K562 (cell line): ENCODE data around the gene PNLIPRP2. TPM values are rescaled to one million over a fixed set of nuclear protein-coding genes. Genes with fewer than 3 reads are reported as not detected.

Experiments used
- ATAC-seq: fragments of 200-7000 bp; cut with Tn5 transposase; 3 replicates; pipeline ENCODE4 v1.9.1; 2020; ENCODE audit warnings: moderate library complexity
- BruUV-seq: library from RNA; stranded (reverse); fragments of 400-500 nt; replicated peaks from 2 replicates; lab custom pipeline; 2021; lab: Mats Ljungman, UMichigan
- CTCF ChIA-PET: fragments of 300-600 bp; formaldehyde crosslinking; extraction: SDS; loops from one replicate; lab custom pipeline; 2021; ENCODE audit warnings: low intra/inter-chr PET ratio; lab: Yijun Ruan, JAX
- POLR2A ChIA-PET: fragments of 300-600, 350-650 bp; sonication (Branson Sonifier 250); formaldehyde crosslinking; extraction: SDS; loops from one replicate; lab custom pipeline; 2021; ENCODE audit warnings: antibody characterized with exemption, inconsistent platforms; lab: Yijun Ruan, JAX
- DNase-seq, 4 experiments: peaks; one replicate each; pipeline versions ENCODE4 v3.0.0 to v3.0.0-alpha.2; 2011 to 2018; ENCODE audit warnings: low spot score in 3 of 4, mixed read lengths in 3 of 4; ENCODE audit errors: extremely low read depth in 1 of 4
- FAIRE-seq: peaks from 2 replicates; lab custom pipeline; 2011; peaks lifted over from hg19 to GRCh38; lab: Jason Lieb, UNC
- H2AFZ ChIP-seq: 2 replicates; pipeline ENCODE4 v1.6.0; 2011; ENCODE audit warnings: low read depth, low read length, control low read depth, inconsistent platforms
- H3K27ac ChIP-seq: fragments of 200-600 bp; 3 replicates; pipeline ENCODE4 v1.8.0; 2011; ENCODE audit warnings: low read depth, mild to moderate bottlenecking, control low read depth, inconsistent platforms, low read length, moderate library complexity, mixed read lengths; ENCODE audit errors: extremely low read depth
- H3K27me3 ChIP-seq, 2 experiments: fragments of 300-600 bp in 1 of 2; 2 replicates in 1 of 2; 3 replicates in 1 of 2; pipeline versions ENCODE4 v1.6.0 to v1.8.0; 2011; ENCODE audit warnings: inconsistent platforms in 2 of 2, low read length in 2 of 2, mild to moderate bottlenecking in 1 of 2, mixed read lengths in 1 of 2, moderate library complexity in 1 of 2; ENCODE audit not compliant: control insufficient read depth in 2 of 2, insufficient read depth in 2 of 2
- H3K36me3 ChIP-seq: fragments of 300-600 bp; 3 replicates; pipeline ENCODE4 v1.8.0; 2011; ENCODE audit warnings: mild to moderate bottlenecking, low read length, inconsistent platforms; ENCODE audit not compliant: control insufficient read depth, insufficient read depth
- H3K4me1 ChIP-seq, 2 experiments: fragments of 200-600 bp in 1 of 2; replicated peaks in 1 of 2; 2 replicates in 1 of 2; 3 replicates in 1 of 2; pipeline versions ENCODE4 v1.5.1 to v1.8.0; 2011; ENCODE audit warnings: inconsistent platforms in 2 of 2, low read length in 2 of 2, mild to moderate bottlenecking in 1 of 2, mixed read lengths in 1 of 2, moderate library complexity in 1 of 2; ENCODE audit not compliant: control insufficient read depth in 2 of 2, insufficient read depth in 2 of 2
- H3K4me2 ChIP-seq: 2 replicates; pipeline ENCODE4 v1.6.1; 2011; ENCODE audit warnings: low read length, control low read depth, inconsistent platforms, mixed read lengths; ENCODE audit not compliant: insufficient read depth
- H3K4me3 ChIP-seq: fragments of 200-600 bp; sonication (generic), shearing (Covaris generic); 2 replicates; pipeline ENCODE4 v1.5.1; 2016; ENCODE audit warnings: control low read depth, inconsistent platforms
- H3K79me2 ChIP-seq: fragments of 200-600 bp; 3 replicates; pipeline ENCODE4 v1.8.0; 2011; ENCODE audit warnings: low read length, inconsistent platforms; ENCODE audit not compliant: control insufficient read depth, insufficient read depth
- H3K9ac ChIP-seq, 2 experiments: 2 replicates each; pipeline versions ENCODE4 v1.6.0 to v1.6.1; 2011; ENCODE audit warnings: low read depth in 2 of 2, low read length in 2 of 2, control low read depth in 1 of 2, inconsistent platforms in 1 of 2, mild to moderate bottlenecking in 1 of 2, mixed read lengths in 1 of 2; ENCODE audit not compliant: insufficient read depth in 1 of 2
- H3K9me1 ChIP-seq: one replicate; pipeline ENCODE4 v1.6.0; 2011; ENCODE audit warnings: inconsistent platforms, mild to moderate bottlenecking, low read length, moderate library complexity; ENCODE audit not compliant: control insufficient read depth, insufficient read depth
- H3K9me3 ChIP-seq: replicated peaks from 2 replicates; pipeline ENCODE4 v1.5.1; 2011; ENCODE audit warnings: low read depth, low read length, inconsistent platforms; ENCODE audit not compliant: control insufficient read depth, insufficient read depth
- H4K20me1 ChIP-seq: replicated peaks from 2 replicates; pipeline ENCODE4 v1.6.1; 2011; ENCODE audit warnings: low read length, inconsistent platforms, mixed read lengths; ENCODE audit not compliant: control insufficient read depth, insufficient read depth
- CEBPZ ChIP-seq: fragments of 150-350 bp; IDR thresholded peaks from 2 replicates; pipeline ENCODE4 v1.6.1; 2014; ENCODE audit warnings: low read depth, mild to moderate bottlenecking, low read length, borderline replicate concordance
- ELF4 ChIP-seq: fragments of 450-650 bp; formaldehyde crosslinking; IDR thresholded peaks from 2 replicates; pipeline ENCODE4 v1.4.0; 2022; ENCODE audit warnings: missing genetic modification characterization
- GTF2B ChIP-seq: IDR thresholded peaks from 2 replicates; pipeline ENCODE4 v1.6.1; 2011; ENCODE audit not compliant: insufficient read length; ENCODE audit errors: extremely low read depth
- HNRNPL ChIP-seq: fragments of 200-400 bp; formaldehyde crosslinking; IDR thresholded peaks from 2 replicates; pipeline ENCODE4 v1.6.1; 2017; ENCODE audit warnings: low read depth, mild to moderate bottlenecking, low read length
- IFI16 ChIP-seq: fragments of 250-450 bp; sonication (Bioruptor Pico); IDR thresholded peaks from 2 replicates; pipeline ENCODE4 v2.1.2; 2022; ENCODE audit warnings: mild to moderate bottlenecking, inconsistent platforms
- IRF9 ChIP-seq: fragments of 450-650 bp; IDR thresholded peaks from 2 replicates; pipeline ENCODE4 v1.6.1; 2016; ENCODE audit warnings: missing biosample characterization, missing genetic modification characterization
- KDM4B ChIP-seq, 2 experiments: fragments of 450-650 bp in 1 of 2; sonication (generic) in 1 of 2; IDR thresholded peaks; 2 replicates each; pipeline ENCODE4 v1.6.1; 2016 to 2017; ENCODE audit warnings: borderline replicate concordance in 2 of 2, antibody characterized with exemption in 1 of 2, low read depth in 1 of 2, mild to moderate bottlenecking in 1 of 2
- NR2C2 ChIP-seq, 2 experiments: fragments of 200-800 bp in 1 of 2; sonication (Bioruptor generic) in 1 of 2; sonication (generic) in 1 of 2; formaldehyde crosslinking in 1 of 2; IDR thresholded peaks; 2 replicates each; pipeline versions ENCODE4 v1.6.1 to v1.8.0; 2016 to 2022; ENCODE audit warnings: mild to moderate bottlenecking in 1 of 2, missing compliant biosample characterization in 1 of 2, missing genetic modification characterization in 1 of 2, missing genetic modification reagents in 1 of 2
- PML ChIP-seq: IDR thresholded peaks from 2 replicates; pipeline ENCODE4 v1.6.1; 2012; ENCODE audit warnings: low read length, inconsistent platforms
- SMAD4 ChIP-seq: fragments of 250-450 bp; sonication (Bioruptor Pico); conservative IDR thresholded peaks from 2 replicates; pipeline ENCODE4 v1.8.0; 2021; ENCODE audit warnings: inconsistent platforms, mild to moderate bottlenecking, moderate library complexity
- SMARCA4 ChIP-seq: fragments of 450-650 bp; IDR thresholded peaks from 2 replicates; pipeline ENCODE4 v1.6.1; 2016
- TCF3 ChIP-seq: sonication (generic); formaldehyde crosslinking; IDR thresholded peaks from 2 replicates; pipeline ENCODE4 v1.4.0; 2020; ENCODE audit warnings: mild to moderate bottlenecking, missing genetic modification reagents
- ZBTB34 ChIP-seq: fragments of 250-450 bp; sonication (Bioruptor Pico); IDR thresholded peaks from 2 replicates; pipeline ENCODE4 v1.8.0; 2021; ENCODE audit warnings: mild to moderate bottlenecking, moderate library complexity
- ZNF274 ChIP-seq: IDR thresholded peaks from 2 replicates; pipeline ENCODE4 v1.6.1; 2011; ENCODE audit warnings: low read depth, mild to moderate bottlenecking, low read length, moderate library complexity, borderline replicate concordance
- WGBS: fragments of 100-300 bp; shearing (Covaris generic); methylation state at CpG from one replicate; pipeline ENCODE4 v1.1.6; 2016; ENCODE audit warnings: low coverage, mixed read lengths; ENCODE audit not compliant: insufficient coverage; ENCODE audit errors: missing lambda C conversion rate; 5-methylcytosine and 5-hydroxymethylcytosine counted together
- in situ Hi-C: fragments of 300-500 bp; cut with MboI; formaldehyde crosslinking; loops from 4 replicates; pipeline ENCODE4 v1.15.0; 2018; ENCODE audit warnings: inconsistent platforms, mixed read lengths
- intact Hi-C: fragments of 100-400 bp; cut with micrococcal nuclease; formaldehyde crosslinking; loops from 2 replicates; pipeline ENCODE4 v1.14.2; 2022
- polyA plus RNA-seq, 8 experiments: library from polyadenylated mRNA; depleted of rRNA in 4 of 8; stranded (reverse) in 5 of 8; unstranded in 3 of 8; fragments of >200 nt; fragmentation: Nextera tagmentation in 2 of 8; fragmentation: Illumina TruSeq in 1 of 8; extraction: Ambion mirVana in 2 of 8; extraction: Trizol in 1 of 8; gene quantifications; 2 replicates each; pipeline versions ENCODE4 v1.2.1 to v1.2.3, GENCODE V29; 2011 to 2014; ENCODE audit warnings: inconsistent platforms in 1 of 8, missing spikeins in 1 of 8
- total RNA-seq, 7 experiments: library from RNA; depleted of rRNA in 6 of 7; stranded (reverse); fragments of >200 nt in 6 of 7; fragmentation: Illumina TruSeq in 2 of 7; extraction: Trizol in 2 of 7; gene quantifications; 2 replicates each; pipeline versions ENCODE4 v1.2.1 to v1.2.3, GENCODE V29; 2011 to 2021; ENCODE audit warnings: low replicate concordance in 1 of 7

Gene PNLIPRP2
- total and polyA plus RNA-seq, 9 of the 15 experiments (the other 6 are each of a cell fraction or from before 2014, with no cell fraction given) = 0.38 TPM; not detected in 8

GRCh38 chr10:116631871-116632295 is 11.1 kb downstream of the PNLIPRP2 start (continued):
- TF ChIP-seq SMARCA4 (no peak), NR2C2 (CRISPR knock-in tag; IDR thresholded peaks at IDR 0.05) (no peak), NR2C2 (tag; IDR thresholded peaks at IDR 0.05) (no peak), ZBTB34 (CRISPR knock-in tag) (no peak), IFI16 (CRISPR knock-in tag) (no peak), ELF4 (CRISPR knock-in tag) (no peak)

GRCh38 chr10:116632596-116633215 is 12.0 kb downstream of the PNLIPRP2 start:
- ATAC-seq = no peak
- no peaks in the 10 kb centered on the region for H3K36me3 ChIP-seq
- no peaks in the 10 kb centered on the region for H3K9me1 ChIP-seq
- in situ Hi-C loops = no loop called here
- H3K4me2 ChIP-seq = no peak overlapping the region
- ChIA-PET POLR2A (no interaction called here), CTCF (no interaction called here)
- FAIRE-seq = no peak
- H4K20me1 ChIP-seq = no peaks in the 10 kb centered on the region
- H3K79me2 ChIP-seq = no peaks in the 10 kb centered on the region
- H2AFZ ChIP-seq = no peak overlapping the region
- no TSS peak for BruUV-seq
- intact Hi-C loops = no loop called here
- no peak overlapping the region for H3K27ac ChIP-seq
- H3K9ac ChIP-seq = no peak overlapping the region
- WGBS = under 1% methylated on average over 13 of the region's 17 CpGs
- DNase-seq = no peak
- no peaks in the 10 kb centered on the region; a peak in 1 of 5 replicates for H3K27me3 ChIP-seq
- no peaks in the 10 kb centered on the region for H3K9me3 ChIP-seq
- no peak overlapping the region for H3K4me3 ChIP-seq
- H3K4me1 ChIP-seq = peaks cover 0 to under 1% of the 10 kb centered on the region in 2 experiments; a peak in 1 of 5 replicates
- TF ChIP-seq PML = no peak
- TF ChIP-seq CEBPZ = no peak
- no peak for TF ChIP-seq GTF2B
- no peak for TF ChIP-seq IRF9 (tag)
- TF ChIP-seq ZNF274 = no peak
- no peak for TF ChIP-seq KDM4B (IDR thresholded peaks at IDR 0.05; ENCODE audit: borderline replicate concordance in 2 of 2, low read depth in 1 of 2)
- no peak for TF ChIP-seq SMAD4
- TF ChIP-seq TCF3 (CRISPR knock-in tag) = no peak
- TF ChIP-seq HNRNPL = no peak
